HepG2 (cell line): ENCODE measurements around the gene MCAT. TPM values are rescaled to one million over a fixed set of nuclear protein-coding genes. Genes with fewer than 3 reads are reported as not detected.

ENCODE experiments used
- EP300 ChIP-seq, 3 experiments: sonication (generic) in 1 of 3; formaldehyde crosslinking in 1 of 3; IDR thresholded peaks; 2 replicates each; pipeline versions ENCODE4 v1.5.1 to v1.6.1; 2011 to 2020; ENCODE audit warnings: low read depth in 2 of 3, low read length in 2 of 3, borderline replicate concordance in 1 of 3, improper control_type of control experiment in 1 of 3, mild to moderate bottlenecking in 1 of 3, missing genetic modification reagents in 1 of 3, moderate library complexity in 1 of 3
- HNRNPUL1 ChIP-seq: fragments of 200-400 bp; formaldehyde crosslinking; IDR thresholded peaks from 2 replicates; pipeline ENCODE4 v1.6.1; 2017; ENCODE audit warnings: low read depth, mild to moderate bottlenecking, low read length, moderate library complexity
- NFKB2 ChIP-seq: sonication (generic); formaldehyde crosslinking; IDR thresholded peaks from 2 replicates; pipeline ENCODE4 v1.4.0; 2020; ENCODE audit warnings: missing genetic modification reagents, borderline replicate concordance
- SSRP1 ChIP-seq: IDR thresholded peaks from 2 replicates; pipeline ENCODE4 v1.6.1; 2016; ENCODE audit warnings: control low read depth
- ZMAT3 ChIP-seq: sonication (generic); formaldehyde crosslinking; conservative IDR thresholded peaks from 2 replicates; pipeline ENCODE4 v1.7.0; 2021; ENCODE audit warnings: missing genetic modification reagents
- ZNF124 ChIP-seq: sonication (generic); formaldehyde crosslinking; IDR thresholded peaks from 2 replicates; pipeline ENCODE4 v1.4.0; 2020; ENCODE audit warnings: missing genetic modification reagents
- ZNF264 ChIP-seq: sonication (generic); formaldehyde crosslinking; IDR thresholded peaks from 2 replicates; pipeline ENCODE4 v1.4.0; 2020; ENCODE audit warnings: missing genetic modification reagents
- ZNF775 ChIP-seq: sonication (generic); formaldehyde crosslinking; IDR thresholded peaks from 2 replicates; pipeline ENCODE4 v1.4.0; 2020; ENCODE audit warnings: missing genetic modification reagents, mild to moderate bottlenecking, moderate library complexity, borderline replicate concordance
- ZSCAN29 ChIP-seq: sonication (generic); formaldehyde crosslinking; conservative IDR thresholded peaks from 2 replicates; pipeline ENCODE4 v1.4.0; 2020; ENCODE audit warnings: mild to moderate bottlenecking, missing genetic modification reagents
- ZSCAN31 ChIP-seq: sonication (generic); formaldehyde crosslinking; IDR thresholded peaks from 2 replicates; pipeline ENCODE4 v1.5.0; 2020; ENCODE audit warnings: low read depth, mild to moderate bottlenecking, missing genetic modification reagents
- polyA plus RNA-seq, 8 experiments: library from polyadenylated mRNA; depleted of rRNA in 3 of 8; stranded (reverse) in 7 of 8; unstranded in 1 of 8; fragments of >200 nt; fragmentation: Illumina TruSeq in 4 of 8; extraction: Trizol in 4 of 8; gene quantifications; 2 replicates each; pipeline versions ENCODE4 v1.2.1 to v1.2.3, GENCODE V29; 2011 to 2016; ENCODE audit warnings: low read depth in 4 of 8, missing spikeins in 1 of 8, mixed read lengths in 1 of 8; ENCODE audit not compliant: insufficient read depth in 1 of 8
- total RNA-seq, 5 experiments: library from RNA; depleted of rRNA; stranded (reverse); fragments of >200 nt; fragmentation: Illumina TruSeq; extraction: Trizol; gene quantifications; 2 replicates each; pipeline ENCODE4 v1.2.3, GENCODE V29; 2016; ENCODE audit warnings: low read depth in 1 of 5
- TF ChIP-seq, protein P1 (sequence below): IDR thresholded peaks from 2 replicates; pipeline ENCODE4 v1.6.1; 2016; ENCODE audit warnings: control low read depth
- TF ChIP-seq, protein P2 (sequence below): sonication (generic); formaldehyde crosslinking; IDR thresholded peaks from 2 replicates; pipeline ENCODE4 v1.8.1; 2022; ENCODE audit warnings: low read depth, mild to moderate bottlenecking, missing genetic modification reagents
- TF ChIP-seq, protein P3 (sequence below): sonication (generic); formaldehyde crosslinking; IDR thresholded peaks from 2 replicates; pipeline ENCODE4 v1.9.0; 2021; ENCODE audit warnings: missing genetic modification reagents, borderline replicate concordance
- TF ChIP-seq, protein P4 (sequence below): sonication (generic); formaldehyde crosslinking; IDR thresholded peaks from 2 replicates; pipeline ENCODE4 v1.4.0; 2020; ENCODE audit warnings: missing genetic modification reagents
- TF ChIP-seq, protein P5 (sequence below): sonication (generic); formaldehyde crosslinking; IDR thresholded peaks from 2 replicates; pipeline ENCODE4 v1.4.0; 2020; ENCODE audit warnings: missing genetic modification reagents
- TF ChIP-seq, protein P6 (sequence below): sonication (generic); formaldehyde crosslinking; IDR thresholded peaks from 2 replicates; pipeline ENCODE4 v1.4.0; 2020; ENCODE audit warnings: mild to moderate bottlenecking, missing genetic modification reagents, borderline replicate concordance

MCAT gene
- total and polyA plus RNA-seq, 2 of the 13 experiments (the other 11 are each of a cell fraction or from before 2014, with no cell fraction given) = 9.3 to 16.7 TPM

DNA sequence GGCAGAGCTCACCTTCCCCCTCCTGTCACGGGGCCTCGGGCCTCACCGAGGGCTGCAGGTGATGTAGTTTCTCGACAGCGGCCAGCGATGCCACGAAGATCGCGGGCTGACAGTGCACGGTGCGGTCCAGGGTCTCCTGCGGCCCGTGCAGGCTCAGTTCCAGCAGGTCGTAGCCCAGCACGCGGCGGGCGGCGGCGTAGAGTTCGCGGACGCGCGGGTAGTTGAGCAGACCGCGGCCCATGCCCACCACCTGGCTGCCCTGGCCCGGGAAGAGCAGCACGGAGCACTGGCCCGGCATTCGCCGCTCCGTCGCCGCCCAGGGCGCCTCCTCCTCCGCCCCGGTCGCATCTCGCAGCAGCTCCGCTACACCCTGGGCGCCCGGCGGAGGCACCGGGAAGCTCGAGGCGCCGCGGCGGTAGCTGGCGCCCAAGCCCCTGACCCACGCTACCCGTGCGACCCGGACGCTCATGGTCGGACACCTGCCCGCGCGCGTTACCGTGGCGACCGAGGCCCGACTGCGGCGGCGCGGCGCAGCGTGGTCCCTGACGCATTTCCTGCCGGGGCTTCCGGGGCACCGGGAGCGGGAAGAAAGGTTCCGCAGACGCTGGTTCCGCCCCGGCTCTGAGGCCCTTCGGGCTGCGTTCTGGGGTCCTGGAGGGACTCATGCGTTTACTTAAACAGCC, at the start of gene MCAT (continued):
- TF ChIP-seq, protein P1, sequence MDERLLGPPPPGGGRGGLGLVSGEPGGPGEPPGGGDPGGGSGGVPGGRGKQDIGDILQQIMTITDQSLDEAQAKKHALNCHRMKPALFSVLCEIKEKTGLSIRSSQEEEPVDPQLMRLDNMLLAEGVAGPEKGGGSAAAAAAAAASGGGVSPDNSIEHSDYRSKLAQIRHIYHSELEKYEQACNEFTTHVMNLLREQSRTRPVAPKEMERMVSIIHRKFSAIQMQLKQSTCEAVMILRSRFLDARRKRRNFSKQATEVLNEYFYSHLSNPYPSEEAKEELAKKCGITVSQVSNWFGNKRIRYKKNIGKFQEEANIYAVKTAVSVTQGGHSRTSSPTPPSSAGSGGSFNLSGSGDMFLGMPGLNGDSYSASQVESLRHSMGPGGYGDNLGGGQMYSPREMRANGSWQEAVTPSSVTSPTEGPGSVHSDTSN (CRISPR knock-in tag) = no peak
- TF ChIP-seq SSRP1 (CRISPR knock-in tag) (no peak), NFKB2 (peak; percentile 62; the same call in 1 of the 2 replicates), HNRNPUL1 (no peak), ZNF124 (0 out of 2 replicates have a peak, but pooled peaks have one; percentile 41), ZNF775 (CRISPR knock-in tag) (no peak), ZSCAN31 (peak; percentile 76; the same call in 1 of the 2 replicates), ZMAT3 (peak; percentile 63; the same call in 1 of the 2 replicates), ZNF264 (0 out of 2 replicates have a peak, but pooled peaks have one; percentile 22), EP300 (IDR thresholded peaks at IDR 0.05; ENCODE audit: low read depth in 2 of 2, low read length in 2 of 2) (peak in 1 of 2 experiments; percentile 22; a peak in 1 of 4 replicates), EP300 (CRISPR knock-in tag; IDR thresholded peaks at IDR 0.05; ENCODE audit: borderline replicate concordance) (no peak; the same call in 1 of the 2 replicates), ZSCAN29 (CRISPR knock-in tag) (no peak)
- TF ChIP-seq, protein P2, sequence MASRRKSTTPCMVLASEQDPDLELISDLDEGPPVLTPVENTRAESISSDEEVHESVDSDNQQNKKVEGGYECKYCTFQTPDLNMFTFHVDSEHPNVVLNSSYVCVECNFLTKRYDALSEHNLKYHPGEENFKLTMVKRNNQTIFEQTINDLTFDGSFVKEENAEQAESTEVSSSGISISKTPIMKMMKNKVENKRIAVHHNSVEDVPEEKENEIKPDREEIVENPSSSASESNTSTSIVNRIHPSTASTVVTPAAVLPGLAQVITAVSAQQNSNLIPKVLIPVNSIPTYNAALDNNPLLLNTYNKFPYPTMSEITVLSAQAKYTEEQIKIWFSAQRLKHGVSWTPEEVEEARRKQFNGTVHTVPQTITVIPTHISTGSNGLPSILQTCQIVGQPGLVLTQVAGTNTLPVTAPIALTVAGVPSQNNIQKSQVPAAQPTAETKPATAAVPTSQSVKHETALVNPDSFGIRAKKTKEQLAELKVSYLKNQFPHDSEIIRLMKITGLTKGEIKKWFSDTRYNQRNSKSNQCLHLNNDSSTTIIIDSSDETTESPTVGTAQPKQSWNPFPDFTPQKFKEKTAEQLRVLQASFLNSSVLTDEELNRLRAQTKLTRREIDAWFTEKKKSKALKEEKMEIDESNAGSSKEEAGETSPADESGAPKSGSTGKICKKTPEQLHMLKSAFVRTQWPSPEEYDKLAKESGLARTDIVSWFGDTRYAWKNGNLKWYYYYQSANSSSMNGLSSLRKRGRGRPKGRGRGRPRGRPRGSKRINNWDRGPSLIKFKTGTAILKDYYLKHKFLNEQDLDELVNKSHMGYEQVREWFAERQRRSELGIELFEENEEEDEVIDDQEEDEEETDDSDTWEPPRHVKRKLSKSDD (CRISPR knock-in tag) = no peak; the same call in 1 of the 2 replicates
- TF ChIP-seq, protein P3, sequence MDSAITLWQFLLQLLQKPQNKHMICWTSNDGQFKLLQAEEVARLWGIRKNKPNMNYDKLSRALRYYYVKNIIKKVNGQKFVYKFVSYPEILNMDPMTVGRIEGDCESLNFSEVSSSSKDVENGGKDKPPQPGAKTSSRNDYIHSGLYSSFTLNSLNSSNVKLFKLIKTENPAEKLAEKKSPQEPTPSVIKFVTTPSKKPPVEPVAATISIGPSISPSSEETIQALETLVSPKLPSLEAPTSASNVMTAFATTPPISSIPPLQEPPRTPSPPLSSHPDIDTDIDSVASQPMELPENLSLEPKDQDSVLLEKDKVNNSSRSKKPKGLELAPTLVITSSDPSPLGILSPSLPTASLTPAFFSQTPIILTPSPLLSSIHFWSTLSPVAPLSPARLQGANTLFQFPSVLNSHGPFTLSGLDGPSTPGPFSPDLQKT = peak; percentile 96; the same call in 1 of the 2 replicates
- TF ChIP-seq, protein P4, sequence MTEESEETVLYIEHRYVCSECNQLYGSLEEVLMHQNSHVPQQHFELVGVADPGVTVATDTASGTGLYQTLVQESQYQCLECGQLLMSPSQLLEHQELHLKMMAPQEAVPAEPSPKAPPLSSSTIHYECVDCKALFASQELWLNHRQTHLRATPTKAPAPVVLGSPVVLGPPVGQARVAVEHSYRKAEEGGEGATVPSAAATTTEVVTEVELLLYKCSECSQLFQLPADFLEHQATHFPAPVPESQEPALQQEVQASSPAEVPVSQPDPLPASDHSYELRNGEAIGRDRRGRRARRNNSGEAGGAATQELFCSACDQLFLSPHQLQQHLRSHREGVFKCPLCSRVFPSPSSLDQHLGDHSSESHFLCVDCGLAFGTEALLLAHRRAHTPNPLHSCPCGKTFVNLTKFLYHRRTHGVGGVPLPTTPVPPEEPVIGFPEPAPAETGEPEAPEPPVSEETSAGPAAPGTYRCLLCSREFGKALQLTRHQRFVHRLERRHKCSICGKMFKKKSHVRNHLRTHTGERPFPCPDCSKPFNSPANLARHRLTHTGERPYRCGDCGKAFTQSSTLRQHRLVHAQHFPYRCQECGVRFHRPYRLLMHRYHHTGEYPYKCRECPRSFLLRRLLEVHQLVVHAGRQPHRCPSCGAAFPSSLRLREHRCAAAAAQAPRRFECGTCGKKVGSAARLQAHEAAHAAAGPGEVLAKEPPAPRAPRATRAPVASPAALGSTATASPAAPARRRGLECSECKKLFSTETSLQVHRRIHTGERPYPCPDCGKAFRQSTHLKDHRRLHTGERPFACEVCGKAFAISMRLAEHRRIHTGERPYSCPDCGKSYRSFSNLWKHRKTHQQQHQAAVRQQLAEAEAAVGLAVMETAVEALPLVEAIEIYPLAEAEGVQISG (CRISPR knock-in tag) = peak; percentile 91
- TF ChIP-seq, protein P5, sequence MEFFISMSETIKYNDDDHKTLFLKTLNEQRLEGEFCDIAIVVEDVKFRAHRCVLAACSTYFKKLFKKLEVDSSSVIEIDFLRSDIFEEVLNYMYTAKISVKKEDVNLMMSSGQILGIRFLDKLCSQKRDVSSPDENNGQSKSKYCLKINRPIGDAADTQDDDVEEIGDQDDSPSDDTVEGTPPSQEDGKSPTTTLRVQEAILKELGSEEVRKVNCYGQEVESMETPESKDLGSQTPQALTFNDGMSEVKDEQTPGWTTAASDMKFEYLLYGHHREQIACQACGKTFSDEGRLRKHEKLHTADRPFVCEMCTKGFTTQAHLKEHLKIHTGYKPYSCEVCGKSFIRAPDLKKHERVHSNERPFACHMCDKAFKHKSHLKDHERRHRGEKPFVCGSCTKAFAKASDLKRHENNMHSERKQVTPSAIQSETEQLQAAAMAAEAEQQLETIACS (CRISPR knock-in tag) = no peak
- TF ChIP-seq, protein P6, sequence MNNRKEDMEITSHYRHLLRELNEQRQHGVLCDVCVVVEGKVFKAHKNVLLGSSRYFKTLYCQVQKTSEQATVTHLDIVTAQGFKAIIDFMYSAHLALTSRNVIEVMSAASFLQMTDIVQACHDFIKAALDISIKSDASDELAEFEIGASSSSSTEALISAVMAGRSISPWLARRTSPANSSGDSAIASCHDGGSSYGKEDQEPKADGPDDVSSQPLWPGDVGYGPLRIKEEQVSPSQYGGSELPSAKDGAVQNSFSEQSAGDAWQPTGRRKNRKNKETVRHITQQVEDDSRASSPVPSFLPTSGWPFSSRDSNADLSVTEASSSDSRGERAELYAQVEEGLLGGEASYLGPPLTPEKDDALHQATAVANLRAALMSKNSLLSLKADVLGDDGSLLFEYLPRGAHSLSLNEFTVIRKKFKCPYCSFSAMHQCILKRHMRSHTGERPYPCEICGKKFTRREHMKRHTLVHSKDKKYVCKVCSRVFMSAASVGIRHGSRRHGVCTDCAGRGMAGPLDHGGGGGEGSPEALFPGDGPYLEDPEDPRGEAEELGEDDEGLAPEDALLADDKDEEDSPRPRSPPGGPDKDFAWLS = no peak
